RWPE2 (cell line): ENCODE data around the gene ST6GALNAC2.

Source experiments
- ATAC-seq: fragments of 200-7000 bp; cut with Tn5 transposase; 3 replicates; pipeline ENCODE4 v1.9.1; 2021; ENCODE audit warnings: low read depth
- DNase-seq: peaks from one replicate; pipeline ENCODE4 v3.0.0-alpha.2; 2020; ENCODE audit warnings: low spot score
- H3K27ac ChIP-seq: fragments of 450-650 bp; 2 replicates; pipeline ENCODE4 v1.5.1; 2017; ENCODE audit warnings: mild to moderate bottlenecking; ENCODE audit not compliant: poor library complexity, severe bottlenecking
- H3K27me3 ChIP-seq: fragments of 250-450 bp; sonication (Bioruptor Pico); 2 replicates; pipeline ENCODE4 v1.5.1; 2021; ENCODE audit warnings: mild to moderate bottlenecking, moderate library complexity; ENCODE audit not compliant: insufficient read depth, poor library complexity, severe bottlenecking
- H3K36me3 ChIP-seq: fragments of 250-450 bp; sonication (Bioruptor Pico); 2 replicates; pipeline ENCODE4 v1.5.1; 2020; ENCODE audit warnings: low read depth, mild to moderate bottlenecking, moderate library complexity
- H3K4me1 ChIP-seq: fragments of 250-450 bp; sonication (Bioruptor Pico); 2 replicates; pipeline ENCODE4 v1.5.1; 2021; ENCODE audit warnings: mild to moderate bottlenecking, moderate library complexity; ENCODE audit not compliant: insufficient read depth, poor library complexity, severe bottlenecking
- H3K4me3 ChIP-seq: fragments of 250-450 bp; sonication (Bioruptor Pico); 2 replicates; pipeline ENCODE4 v1.5.1; 2021; ENCODE audit warnings: mild to moderate bottlenecking, moderate library complexity; ENCODE audit not compliant: severe bottlenecking
- H3K9me3 ChIP-seq: fragments of 250-450 bp; sonication (Bioruptor Pico); 2 replicates; pipeline ENCODE4 v1.5.1; 2021; ENCODE audit warnings: mild to moderate bottlenecking, moderate library complexity; ENCODE audit not compliant: severe bottlenecking
- TF ChIP-seq, protein P1 (sequence below): fragments of 450-650 bp; IDR thresholded peaks from one replicate; pipeline ENCODE4 v1.5.1; 2017; ENCODE audit warnings: mild to moderate bottlenecking, moderate library complexity; ENCODE audit not compliant: poor library complexity, severe bottlenecking

The ST6GALNAC2 gene

GRCh38 chr17:76585649-76586593, at the start of gene ST6GALNAC2:
Gene ST6GALNAC2 (minus strand): TSS chr17:76585860. CDS start chr17:76585808, 52 bp downstream.
- peak within 1 kb of the TSS; percentile 88 for H3K27ac ChIP-seq
- H3K9me3 ChIP-seq, result no peaks in the 10 kb centered on the region
- DNase-seq (no peak), ATAC-seq (peak; percentile 73)
- H3K4me1 ChIP-seq, result peaks cover 36% of the 10 kb centered on the region
- H3K4me3 ChIP-seq, result peak within 1 kb of the TSS; percentile 84
- no peaks in the 10 kb centered on the region for H3K27me3 ChIP-seq
- TF ChIP-seq, protein P1, sequence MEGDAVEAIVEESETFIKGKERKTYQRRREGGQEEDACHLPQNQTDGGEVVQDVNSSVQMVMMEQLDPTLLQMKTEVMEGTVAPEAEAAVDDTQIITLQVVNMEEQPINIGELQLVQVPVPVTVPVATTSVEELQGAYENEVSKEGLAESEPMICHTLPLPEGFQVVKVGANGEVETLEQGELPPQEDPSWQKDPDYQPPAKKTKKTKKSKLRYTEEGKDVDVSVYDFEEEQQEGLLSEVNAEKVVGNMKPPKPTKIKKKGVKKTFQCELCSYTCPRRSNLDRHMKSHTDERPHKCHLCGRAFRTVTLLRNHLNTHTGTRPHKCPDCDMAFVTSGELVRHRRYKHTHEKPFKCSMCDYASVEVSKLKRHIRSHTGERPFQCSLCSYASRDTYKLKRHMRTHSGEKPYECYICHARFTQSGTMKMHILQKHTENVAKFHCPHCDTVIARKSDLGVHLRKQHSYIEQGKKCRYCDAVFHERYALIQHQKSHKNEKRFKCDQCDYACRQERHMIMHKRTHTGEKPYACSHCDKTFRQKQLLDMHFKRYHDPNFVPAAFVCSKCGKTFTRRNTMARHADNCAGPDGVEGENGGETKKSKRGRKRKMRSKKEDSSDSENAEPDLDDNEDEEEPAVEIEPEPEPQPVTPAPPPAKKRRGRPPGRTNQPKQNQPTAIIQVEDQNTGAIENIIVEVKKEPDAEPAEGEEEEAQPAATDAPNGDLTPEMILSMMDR, result peak; percentile 74
- no peaks in the 10 kb centered on the region; the same call in 1 of the 2 replicates for H3K36me3 ChIP-seq

DNA sequence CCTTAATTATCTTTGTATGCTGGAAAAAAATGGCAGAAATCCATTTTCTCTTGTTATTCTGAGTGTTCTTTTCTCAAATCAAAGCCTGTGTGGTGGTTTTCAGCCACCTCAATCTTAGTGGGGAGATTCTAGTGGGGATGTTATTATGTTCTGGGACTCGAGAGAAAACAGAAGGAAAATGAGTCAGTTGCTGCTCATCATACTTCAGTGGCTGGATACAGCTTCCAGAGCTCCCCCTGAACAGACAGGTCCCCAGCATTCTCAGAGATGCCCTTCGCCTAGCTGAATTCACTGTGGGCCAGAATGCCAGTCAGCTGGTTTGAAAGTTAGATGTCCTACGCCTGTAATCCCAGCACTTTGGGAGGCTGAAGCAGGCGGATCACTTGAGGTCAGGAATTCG, 49.4 kb upstream of the ST6GALNAC2 start:
- no peak for ATAC-seq
- TF ChIP-seq, protein P1, result no peak
- no peaks in the 10 kb centered on the region for H3K36me3 ChIP-seq
- no peaks in the 10 kb centered on the region for H3K9me3 ChIP-seq
- H3K4me1 ChIP-seq, result peaks cover 9% of the 10 kb centered on the region
- no peak overlapping the region for H3K27ac ChIP-seq
- no peaks in the 10 kb centered on the region for H3K27me3 ChIP-seq
- H3K4me3 ChIP-seq, result no peak overlapping the region
- DNase-seq, result no peak

GRCh38 chr17:76633628-76634328, 48.1 kb upstream of the ST6GALNAC2 start:
- Histone ChIP-seq H3K36me3 (no peaks in the 10 kb centered on the region), H3K27ac (no peak overlapping the region), H3K4me3 (no peak overlapping the region), H3K9me3 (no peaks in the 10 kb centered on the region), H3K4me1 (peaks cover 9% of the 10 kb centered on the region), H3K27me3 (no peaks in the 10 kb centered on the region)
- ATAC-seq (no peak), DNase-seq (no peak)
- TF ChIP-seq, protein P1, result no peak

- TF ChIP-seq, protein P1, result no peak
- Histone ChIP-seq H3K36me3 (no peaks in the 10 kb centered on the region), H3K9me3 (no peaks in the 10 kb centered on the region), H3K4me3 (no peak overlapping the region), H3K27ac (no peak overlapping the region), H3K27me3 (no peaks in the 10 kb centered on the region), H3K4me1 (peaks cover 9% of the 10 kb centered on the region)
- peak; percentile 86 for ATAC-seq
- DNase-seq, result no peak
Measured at GRCh38 chr17:76631821-76632565, 46.3 kb upstream of the ST6GALNAC2 start.
